ENCODE measurements around the gene PCDH1.

PCDH1 gene

DNA sequence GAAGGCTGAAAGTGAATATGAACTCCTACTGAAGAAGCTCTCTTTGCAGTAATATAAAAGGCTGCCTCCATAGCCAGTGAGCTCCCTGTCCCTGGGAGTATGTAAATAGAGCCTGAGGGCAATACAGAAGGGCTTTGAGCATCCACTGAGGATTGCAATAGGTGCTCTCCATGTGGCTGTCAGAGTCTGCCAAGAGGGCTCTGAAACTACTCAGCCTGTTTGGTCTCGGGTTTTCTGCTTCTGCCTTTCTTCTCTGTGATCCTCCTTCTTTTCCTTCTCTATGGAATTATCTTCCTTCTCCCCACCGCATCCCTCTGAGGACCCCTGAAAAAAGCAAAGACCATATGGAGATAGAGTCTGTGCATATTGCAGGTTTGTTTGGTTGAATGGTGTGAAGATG is 69.4 kb downstream of the PCDH1 start:
- DNase-seq (ENCODE audit: low read depth in 2 of 2): no peak

DNA sequence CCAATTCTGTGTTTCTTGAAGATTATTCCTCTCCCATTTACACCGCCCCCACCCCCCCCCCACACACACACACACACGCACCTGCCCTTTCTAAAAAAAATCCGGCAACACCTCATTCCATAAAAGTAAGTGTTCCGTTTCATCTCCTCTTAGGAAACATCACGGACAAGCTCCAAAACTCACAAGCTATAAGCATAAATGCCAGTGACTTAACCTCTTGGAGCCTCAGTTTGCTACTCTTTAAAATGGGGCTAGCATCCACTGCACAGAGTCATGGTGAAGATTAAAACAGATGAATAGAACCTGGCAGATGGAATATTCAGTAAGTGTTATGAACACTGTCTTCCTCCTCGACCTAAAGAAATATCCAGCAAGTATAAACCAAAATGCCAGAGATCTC is 70.5 kb downstream of the PCDH1 start:
- DNase-seq (ENCODE audit: low read depth in 2 of 2): no peak

DNA sequence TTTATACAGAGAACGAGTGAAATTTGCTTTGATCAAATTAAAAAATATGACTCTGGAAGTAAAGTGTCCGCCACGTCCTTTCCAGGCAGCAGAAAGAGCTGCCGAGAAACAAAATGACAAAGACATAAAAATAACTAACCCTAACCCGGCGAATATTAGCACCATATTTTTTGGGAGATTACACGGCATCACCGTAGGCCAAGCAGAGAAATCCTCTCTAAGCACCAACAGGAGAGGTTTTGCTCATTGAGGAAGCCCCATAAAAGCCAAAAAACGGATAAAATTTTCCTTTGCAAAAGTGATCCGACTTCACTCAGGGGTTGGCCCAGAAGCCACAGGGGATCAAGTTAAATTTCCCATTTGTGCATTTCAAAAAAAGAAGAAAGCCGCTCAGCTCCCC is 70.9 kb downstream of the PCDH1 start:
- DNase-seq (ENCODE audit: low read depth in 2 of 2): no peak

DNA sequence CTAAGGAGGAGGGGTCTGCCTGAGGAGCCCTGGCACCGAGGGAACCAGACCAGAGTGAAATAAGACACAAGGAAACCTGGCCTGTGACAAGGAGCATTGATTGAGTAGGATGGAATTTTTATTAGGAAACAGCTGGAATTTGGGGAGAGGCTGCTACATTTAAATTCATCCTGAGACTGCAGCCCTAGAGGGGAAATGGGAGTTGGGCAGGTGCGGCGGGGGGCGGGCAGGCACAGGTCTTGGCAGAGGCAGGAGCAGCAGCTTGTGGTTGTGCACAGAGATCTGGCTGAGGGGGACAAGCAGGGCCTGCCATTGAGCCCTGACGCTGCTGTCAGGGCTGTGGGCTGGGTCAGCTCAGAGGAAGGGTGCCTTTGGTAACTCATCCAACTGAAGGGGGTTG is 71.6 kb downstream of the PCDH1 start:
- no peak for DNase-seq (ENCODE audit: low read depth in 2 of 2)

DNA sequence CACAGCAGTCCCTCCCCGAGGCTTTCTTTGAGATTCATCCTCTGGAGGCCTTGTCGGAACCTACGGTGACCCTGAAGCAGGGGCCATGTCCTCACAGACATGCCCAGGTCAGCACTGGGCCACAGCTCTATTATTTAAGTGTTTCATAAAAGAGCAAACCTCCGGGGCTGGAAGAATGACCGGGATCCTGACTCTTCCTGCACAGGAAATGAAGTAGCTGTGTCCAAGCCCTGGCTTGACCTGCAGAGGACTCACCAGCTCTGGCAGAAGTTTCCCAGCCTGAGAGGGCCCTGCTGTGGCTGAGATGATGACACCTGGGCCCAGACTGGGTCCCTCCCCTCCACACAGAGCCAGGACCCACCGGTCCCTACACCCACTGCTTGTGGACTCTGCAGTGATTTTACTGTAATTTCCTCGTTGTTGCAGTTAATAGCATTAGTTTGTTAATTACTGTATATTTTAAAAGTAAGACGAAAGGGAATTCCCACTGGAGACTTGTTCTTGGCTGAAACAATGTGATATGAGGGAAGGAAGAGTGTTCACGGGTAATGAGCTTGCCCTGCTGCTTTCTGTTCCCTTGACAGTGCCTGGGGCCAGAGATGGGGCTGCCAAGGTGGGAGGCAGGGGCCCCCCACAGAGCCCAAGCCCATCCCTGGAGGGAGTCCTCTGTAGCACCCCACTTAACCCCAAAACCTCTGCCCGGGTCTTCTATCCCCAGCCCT is 72.2 kb downstream of the PCDH1 start:
- DNase-seq (ENCODE audit: low read depth in 2 of 2): no peak

DNA sequence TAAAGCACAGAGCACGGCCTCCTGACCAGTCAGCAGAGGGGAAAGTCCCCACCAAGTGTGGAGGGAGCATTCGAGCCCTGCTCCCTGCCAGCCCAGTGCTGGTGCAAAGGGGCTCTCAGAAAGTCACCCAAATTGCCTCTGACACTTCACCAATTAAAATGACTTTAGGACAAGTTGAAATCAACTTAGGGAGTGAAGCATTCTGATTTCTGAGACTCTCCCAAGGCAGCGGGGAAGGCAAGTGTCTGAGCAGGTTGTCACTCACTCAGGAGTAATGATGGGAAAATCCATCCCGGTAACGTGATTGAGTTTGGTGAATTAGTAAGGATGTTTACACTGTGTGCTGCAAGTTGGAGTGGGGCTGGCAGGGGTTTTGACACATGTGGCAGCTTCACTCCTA is 73.7 kb downstream of the PCDH1 start:
- DNase-seq (ENCODE audit: low read depth in 2 of 2): no peak

Measured in fibroblast of skin of left quadriceps (primary cell).